NCI-H2196 treated with DMSO at 0.1 percent for 48 hours (cell line): ENCODE measurements around the gene MEG3.

ENCODE experiments used
- DNase-seq: peaks from one replicate; lab custom pipeline; 2025; ENCODE audit not compliant: unreplicated experiment; lab: John Stamatoyannopoulos, UW

MEG3 gene

DNA sequence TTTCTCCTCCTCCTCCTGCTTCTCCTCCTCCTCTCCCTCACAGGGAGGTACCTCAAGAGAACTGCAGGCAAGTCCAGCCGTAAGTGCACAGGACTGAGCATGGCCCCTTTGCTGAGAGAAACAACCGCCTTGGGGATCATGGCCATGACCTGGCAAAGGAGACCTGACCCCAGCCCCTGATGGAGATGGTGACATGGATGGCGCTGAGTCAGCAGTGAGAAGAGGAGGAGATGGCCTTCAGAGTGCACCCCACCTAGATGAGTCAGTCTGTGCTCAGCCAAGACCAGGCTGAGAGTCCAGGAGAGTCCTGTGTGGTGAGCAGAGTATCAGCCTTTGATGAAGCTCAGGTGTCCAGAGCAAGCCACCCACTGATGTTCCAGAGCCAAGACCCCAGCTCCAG lies 36.4 kb downstream of the MEG3 start:
- DNase-seq: no peak

DNA sequence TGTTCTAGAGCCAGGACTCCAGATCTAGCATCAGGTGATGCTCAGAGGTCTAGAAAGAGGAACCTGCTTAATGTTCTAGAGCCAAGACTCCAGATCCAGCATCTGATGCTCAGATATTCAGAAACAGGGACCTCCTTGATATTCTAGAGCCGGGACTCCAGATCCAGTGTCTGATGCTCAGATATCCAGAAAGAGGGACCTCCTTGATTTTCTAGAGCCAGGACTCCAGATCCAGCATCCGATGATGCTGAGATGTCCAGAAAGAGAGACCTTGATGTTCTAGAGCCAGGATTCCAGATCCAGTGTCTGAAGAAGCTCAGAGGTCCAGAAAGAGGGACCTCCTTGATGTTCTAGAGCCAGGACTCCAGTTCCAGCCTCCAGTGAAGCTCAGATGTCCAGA lies 36.9 kb downstream of the MEG3 start:
- DNase-seq: no peak

GRCh38 chr14:100864206-100864605 lies 38.3 kb downstream of the MEG3 start:
- no peak for DNase-seq

DNA sequence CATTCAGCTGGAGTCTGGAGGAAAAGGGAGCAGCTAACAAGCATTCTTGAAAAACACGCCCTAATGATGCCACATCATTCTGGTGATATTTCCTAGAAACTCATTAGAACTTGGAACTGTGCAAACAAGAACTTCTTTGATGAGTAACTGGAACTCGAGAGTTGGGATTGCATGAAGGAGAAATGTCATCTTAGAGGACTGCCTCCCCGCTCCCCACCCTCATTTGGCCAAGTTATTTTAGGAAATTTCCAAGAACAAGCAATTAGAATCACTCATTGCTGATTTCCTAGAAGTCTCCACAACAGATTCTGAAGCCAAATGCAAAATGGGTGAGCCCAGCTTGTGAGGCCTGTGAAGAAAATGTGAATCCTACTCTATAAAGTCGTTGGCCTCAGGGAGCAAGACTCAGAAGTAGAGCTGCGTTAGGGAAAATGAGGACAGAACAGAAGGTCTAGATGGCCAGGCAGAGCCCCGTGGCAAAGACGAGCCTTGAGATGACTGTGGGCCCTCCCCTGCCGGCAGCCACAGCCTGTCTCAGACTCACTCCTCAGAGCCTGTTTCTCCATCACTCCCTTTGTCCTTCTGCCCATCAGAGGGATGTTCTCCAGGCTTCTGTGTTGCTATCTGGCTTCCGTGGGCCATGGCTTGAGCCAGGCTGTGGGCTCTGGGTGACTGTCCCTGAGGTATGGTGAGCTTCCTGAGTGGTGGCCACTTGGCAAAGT lies 39.2 kb downstream of the MEG3 start:
- DNase-seq: no peak

- DNase-seq: no peak
Observed at GRCh38 chr14:100865682-100866591, 40.0 kb downstream of the MEG3 start.

- DNase-seq: no peak
Observed at GRCh38 chr14:100866666-100867630, 41.0 kb downstream of the MEG3 start.

GRCh38 chr14:100867631-100868315 lies 41.9 kb downstream of the MEG3 start:
- no peak for DNase-seq

- DNase-seq: no peak
Observed at GRCh38 chr14:100868621-100869370, 42.9 kb downstream of the MEG3 start.

DNA sequence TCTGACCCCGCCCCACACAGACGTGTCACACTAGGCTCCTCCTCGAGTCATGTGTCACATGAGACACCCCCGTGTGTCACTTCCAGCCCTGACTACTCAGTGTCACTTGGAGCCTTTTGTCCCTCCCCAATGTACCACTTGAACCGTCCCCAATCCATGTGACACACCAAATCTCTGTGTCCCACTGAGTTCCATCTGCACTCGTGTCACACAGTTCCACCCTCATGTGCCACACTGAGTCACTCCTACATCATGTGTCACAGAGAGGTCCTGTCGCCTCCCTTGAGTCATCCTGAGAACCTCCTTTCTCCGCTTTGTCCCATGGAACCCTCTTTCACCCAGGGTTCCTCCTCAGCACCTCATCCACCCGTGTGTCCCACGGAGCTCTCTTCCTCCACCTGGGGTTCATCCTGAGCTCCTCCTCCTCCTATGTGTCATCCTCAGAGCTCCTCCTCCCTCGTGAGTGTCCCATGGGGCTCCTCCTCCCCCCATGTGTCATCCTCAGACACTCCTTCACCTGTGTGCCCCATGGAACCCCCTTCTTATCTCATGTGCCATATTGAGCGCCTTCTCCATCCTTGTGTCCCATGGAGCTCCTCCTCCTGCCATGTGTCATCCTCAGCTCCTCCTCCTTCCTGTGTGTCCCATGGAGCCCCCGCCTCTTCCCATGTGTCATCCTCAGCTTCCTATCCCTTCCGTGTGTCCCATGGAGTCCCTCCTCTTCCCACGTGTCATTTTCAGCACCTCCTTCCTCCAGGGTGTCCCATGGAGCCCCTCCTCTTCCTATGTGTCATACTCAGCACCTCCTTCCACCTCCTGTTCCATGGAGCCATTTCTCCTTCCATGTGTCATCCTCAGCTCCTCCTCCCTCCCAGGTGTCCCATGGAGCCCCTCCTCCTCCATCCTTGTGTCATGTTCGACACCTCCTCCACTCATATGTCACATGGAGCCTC lies 45.6 kb downstream of the MEG3 start:
- DNase-seq: no peak

DNA sequence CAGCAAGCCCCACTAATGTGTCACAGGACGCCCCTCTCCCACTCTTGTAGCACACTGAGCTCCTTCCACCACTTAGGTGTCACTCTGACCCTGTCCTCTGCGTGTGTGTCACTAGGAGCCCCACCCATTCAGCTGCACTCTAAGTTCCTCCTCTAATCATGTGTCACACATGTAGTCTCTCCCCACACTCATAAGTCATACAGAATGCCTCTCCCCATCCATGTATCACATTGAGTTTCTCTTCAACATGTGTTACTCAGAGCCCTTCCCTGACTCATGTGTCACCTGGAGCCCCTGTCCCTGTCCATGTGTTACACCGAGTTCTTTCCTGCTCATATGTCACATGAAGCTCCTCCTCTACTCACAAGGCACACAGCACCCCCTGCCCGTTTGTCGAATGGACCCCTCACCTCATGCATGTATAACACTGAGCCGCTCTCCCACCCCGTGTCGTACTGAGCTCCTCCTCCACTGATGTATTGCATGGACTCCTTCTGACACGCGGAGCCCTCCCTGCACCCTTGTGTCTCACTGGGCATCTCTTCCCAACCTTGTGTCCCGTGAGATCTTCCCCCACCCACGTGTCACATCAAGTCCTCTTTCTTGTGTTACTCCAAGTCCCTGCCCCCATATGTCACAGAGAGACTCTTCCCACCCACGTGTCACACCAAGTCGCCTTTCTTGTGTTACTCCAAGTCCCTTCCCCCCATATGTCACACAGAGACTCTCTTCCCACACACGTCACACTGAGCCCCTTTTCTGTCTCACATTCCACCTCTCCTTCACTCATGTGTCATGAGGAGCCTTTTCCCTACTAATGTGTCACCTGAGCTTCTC lies 46.6 kb downstream of the MEG3 start:
- DNase-seq: no peak

GRCh38 chr14:100873096-100873482 lies 47.2 kb downstream of the MEG3 start:
- DNase-seq: no peak

DNA sequence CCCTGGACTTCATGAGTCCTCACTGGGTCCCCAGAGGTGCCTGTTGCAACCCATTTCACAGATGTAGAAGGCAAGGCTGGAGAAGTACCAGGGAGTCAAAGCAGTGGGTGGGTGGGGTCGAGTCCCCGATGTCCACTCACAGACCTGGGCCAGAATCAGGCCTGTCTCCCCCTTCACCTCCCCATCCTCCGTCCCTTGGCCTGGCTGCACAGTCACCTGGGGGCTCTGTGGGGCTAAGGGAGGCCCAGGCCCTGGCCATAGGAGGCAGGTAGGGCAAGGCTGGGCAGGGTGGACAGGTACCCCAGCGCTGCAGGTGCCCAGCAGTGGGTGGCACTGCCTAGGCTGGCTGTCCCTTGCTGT lies 48.1 kb downstream of the MEG3 start:
- no peak for DNase-seq

GRCh38 chr14:100874411-100875091 lies 48.6 kb downstream of the MEG3 start:
- DNase-seq: no peak

DNA sequence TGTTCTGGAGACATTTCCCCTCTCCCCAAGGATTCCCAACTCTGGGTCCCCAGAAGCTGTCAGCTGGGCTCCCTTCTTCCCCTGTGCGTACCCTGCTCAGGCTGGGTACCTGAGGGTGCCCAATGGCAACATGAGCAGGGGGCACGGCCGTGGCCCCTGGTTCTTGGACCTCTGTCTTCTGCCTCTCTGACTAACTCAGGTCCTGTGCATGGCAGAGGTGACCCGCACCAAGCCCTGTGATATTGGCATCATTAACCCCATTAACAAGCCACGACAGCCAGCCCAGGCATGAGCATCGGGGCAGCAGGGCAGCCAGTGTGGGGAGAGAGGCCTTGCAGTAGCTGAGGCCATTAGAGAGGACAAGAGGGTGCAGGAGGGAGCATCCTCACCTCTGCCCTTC lies 49.2 kb downstream of the MEG3 start:
- no peak for DNase-seq

DNA sequence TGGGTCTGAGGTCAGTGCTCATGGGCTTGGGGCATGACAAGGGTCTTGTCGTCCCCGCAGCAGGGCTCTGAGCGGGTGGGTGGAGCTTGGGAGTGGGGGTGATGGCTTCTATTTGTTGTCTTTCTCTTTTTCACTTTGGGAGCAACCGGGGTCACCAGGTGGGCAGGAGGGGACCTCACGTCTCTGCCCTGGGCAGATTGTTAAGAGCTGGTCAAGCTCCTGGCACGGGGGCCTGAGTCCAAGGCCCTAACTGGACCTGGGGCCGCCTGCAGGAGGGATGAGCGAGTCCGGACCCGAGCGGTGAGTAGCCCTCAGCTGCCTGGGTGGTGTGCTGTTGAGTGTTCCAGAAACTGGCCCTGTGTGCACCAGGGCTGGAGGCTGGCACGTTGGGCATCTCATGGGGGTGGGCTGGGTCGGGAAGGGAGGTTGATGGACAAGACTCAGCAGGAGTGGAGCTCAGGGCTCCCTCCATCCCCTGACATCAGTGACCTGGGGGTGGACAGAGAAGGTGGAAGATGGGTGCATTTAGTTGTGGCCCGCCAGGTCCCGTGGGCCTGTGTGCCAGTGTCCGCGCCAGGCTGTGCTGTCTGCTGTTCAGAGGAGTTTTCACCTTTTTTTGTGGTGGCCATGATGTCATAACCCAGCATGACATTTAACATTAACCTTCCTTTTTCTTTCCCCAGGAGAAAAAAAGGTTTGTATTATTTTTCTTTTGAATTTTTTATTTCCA lies 50.1 kb downstream of the MEG3 start:
- no peak for DNase-seq

DNA sequence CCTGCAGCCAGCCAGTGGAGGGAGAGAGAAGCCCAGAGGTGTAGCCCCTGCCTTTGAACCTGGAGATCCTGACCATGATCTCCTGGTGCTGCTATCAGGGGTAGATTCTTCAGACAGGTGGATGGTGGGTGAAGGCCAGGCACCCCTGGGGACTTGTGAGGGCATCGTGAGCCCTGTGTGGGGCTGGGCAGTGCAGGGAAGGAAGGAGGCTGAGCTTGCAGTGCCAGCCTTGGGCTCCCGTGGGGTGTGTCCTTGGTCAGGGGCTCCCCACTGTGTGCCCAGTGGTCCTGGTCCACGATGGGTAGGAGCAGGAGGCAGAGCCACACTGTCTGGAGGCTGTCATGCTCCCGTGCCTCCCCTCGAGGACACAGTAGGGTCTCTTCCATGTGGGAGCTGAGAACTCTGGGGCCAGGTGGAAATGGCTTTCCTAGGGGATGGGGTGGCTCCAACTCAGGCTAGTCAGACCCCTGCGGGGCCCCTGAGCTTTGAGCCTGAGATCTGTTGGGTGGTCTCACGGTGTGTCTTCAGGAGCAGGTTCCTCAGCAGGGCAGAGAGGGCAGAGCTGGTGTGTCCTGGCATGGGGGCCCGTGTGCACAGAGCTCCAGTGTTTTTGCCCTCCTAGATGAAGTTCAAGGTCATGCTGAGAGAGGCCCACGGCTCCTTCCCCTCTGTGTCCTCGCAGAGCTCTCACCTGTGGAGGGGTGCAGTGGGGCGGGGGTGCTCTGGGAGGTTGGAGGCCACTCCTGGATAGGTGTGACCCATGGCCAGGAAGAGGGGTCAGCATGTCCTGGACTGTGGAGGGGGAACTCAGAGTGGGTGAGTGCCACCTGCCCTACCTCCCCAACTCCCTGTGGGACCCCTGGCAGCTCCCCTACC lies 52.6 kb downstream of the MEG3 start:
- DNase-seq: no peak
